ENCODE data around the gene SDSL.

Gene SDSL

DNA sequence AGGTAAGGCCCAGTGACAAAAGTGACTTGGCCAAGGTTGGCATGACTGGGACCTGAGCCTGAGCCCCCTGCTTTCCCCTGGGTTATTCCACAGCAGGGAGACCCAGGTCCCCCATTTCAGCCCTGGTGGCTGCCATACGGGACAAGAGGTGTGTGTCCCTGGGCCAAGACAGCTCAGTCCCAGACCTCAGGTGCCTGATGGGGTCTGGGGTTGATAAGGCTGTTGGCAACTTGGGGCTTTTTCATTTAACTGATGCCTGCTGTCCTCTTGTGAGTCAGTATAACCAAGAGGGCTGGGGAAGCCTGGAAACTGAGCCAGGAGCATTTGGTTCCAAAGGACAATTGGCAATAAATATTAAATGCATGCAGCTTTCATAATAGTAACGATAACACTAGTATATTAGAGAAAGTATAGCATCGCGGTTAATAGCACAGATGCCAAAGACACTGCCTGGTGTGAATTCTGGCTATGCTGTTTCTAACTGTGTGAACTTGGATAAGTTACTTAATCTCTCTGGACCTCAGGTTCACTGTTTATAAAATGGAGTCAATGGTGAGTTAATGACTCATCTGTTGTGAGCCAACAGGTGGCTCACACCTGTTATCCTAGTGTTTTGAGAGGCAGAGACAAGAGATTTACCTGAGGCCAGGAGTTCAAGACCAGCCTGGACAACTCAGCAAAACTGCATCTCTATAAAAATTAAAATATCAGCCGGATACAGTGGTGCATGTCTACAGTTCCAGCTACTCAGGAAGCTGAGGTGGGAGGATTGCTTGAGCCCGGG, 898 bp downstream of the SDSL start:
- no peak for DNase-seq

DNA sequence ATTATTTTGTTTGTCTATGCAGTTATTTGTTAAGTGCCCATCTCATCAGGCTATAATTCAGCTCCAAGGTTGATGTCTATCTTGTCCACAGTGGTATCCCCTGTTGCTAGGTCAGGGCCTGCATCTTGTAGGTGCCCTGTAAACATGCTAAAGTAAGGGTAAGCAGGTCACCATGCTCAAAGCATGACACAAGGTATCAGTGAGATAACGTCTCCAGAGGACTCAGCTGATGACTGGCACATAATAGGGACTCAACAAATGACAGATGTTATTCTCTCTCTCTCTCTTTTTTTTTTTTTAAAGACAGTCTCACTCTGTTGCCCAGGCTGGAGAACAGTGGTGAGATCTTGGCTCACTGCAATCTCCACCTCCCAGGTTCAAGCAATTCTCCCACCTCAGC, 2.3 kb downstream of the SDSL start:
- no peak for DNase-seq

DNA sequence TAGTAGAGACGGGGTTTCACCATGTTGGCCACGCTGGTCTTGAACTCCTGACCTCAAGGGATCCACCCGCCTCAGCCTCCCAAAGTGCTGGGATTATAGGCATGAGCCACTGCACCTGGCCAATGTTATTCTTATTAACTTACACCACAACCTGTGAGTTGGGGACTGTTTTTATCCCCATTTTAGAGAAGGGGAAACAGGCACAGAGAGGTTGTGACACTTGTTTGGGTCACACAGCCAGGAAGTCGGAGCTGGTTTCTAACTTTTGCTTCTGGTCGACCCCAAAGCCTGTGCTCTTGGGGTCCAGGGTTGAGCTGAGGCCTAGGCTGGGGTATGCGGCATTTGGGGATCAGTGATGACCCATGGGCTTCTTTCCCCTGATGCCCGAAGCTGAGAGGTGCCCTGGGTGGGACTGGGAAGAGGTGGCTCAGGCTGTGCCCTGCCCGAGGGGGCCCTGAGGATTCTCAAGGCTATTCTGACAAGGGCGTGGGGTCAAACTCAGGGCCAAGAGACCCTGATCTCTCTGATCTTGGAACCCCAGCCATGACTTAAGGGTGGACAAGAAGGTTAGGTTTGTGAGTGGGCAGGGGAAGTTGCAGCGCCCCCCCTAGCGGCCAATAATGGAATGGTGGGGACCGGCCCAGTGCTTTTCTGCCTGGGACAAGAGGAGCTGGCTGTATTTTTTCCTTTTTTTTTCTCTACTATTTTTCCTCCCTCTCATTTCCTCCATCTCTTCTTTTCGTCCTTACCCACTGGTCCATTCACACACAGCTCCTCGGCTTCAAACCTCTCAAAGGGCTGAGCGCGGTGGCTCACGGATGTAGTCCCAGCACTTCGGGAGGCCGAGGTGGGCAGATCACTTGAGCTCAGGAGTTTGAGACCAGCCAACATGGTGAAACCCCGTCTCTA, 3.0 kb downstream of the SDSL start:
- DNase-seq = peak; percentile 62

DNA sequence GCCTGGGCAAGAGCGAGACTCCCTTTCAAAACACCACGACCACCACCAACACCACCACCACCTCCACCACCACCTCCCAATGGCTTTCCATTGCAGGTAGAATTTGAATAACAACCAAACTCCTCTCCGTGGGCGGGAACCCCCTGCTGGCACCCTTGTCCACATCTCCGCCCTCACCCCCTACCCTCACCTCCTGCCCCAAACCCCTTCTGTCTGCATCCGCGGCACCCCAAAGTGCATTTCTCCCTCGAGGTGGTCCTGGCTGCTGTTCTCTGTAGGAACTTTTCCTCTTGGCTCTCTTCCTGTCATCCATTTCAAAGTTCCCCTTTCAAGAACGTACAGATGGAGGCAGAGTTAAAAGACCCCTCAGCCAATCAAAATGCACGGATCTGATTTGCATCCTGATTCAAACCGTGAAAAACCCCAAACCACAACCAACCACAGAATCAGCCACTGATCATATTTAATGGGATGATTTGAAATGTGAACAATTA, 3.8 kb downstream of the SDSL start:
- no peak for DNase-seq

DNA sequence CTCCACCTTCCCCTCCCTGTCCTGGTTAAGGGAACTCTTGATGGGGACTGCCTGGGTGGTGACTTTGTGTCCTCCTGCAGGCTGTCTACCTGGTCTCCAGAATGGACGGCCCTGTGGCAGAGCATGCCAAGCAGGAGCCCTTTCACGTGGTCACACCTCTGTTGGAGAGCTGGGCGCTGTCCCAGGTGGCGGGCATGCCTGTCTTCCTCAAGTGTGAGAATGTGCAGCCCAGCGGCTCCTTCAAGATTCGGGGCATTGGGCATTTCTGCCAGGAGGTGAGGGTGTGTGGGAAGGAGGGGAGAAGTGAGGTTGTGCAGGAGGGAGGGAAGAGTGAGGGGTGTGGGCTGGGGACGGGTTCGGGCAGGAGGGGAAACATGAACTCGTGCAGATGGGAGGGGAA, 5.7 kb downstream of the SDSL start:
- DNase-seq = no peak

DNA sequence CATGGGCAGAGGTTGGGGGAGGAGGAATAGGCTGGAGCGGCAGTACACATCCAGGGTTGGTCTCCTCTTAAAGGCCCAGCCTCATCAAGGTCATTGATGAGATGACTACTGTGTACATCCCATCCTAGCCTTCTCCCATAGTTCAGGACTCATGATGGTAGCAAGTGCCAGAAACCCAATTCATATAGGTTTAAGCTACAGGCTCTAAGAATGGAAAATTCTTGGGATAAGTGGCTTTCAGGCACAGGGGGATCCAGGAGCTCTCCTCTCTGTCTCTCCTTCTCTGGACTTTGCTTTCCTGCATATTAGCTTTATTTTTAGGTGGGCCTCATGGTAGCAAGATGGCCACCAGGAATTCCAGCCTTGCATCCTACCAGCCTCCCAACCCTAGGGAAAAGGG, 6.3 kb downstream of the SDSL start:
- DNase-seq = no peak

DNA sequence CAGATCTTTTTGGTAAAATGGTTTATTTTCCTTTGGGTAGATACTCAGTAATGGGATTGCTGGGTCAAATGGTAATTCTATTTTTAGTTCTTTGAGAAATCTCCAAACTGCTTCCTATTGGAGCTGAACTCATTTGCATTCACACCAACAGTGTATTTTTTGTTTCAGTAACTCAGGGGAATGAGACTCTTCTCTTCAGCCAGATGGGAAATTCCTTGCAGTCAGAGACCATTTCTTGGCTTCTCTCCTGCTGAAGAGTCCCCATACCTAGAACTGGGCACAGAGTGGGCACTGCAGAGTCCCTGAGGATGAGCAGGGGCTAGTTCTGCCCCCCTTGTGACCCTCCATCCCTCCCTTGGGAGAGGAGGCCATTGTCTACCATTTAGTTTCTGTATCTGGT, 10.8 kb downstream of the SDSL start:
- no peak for DNase-seq

DNA sequence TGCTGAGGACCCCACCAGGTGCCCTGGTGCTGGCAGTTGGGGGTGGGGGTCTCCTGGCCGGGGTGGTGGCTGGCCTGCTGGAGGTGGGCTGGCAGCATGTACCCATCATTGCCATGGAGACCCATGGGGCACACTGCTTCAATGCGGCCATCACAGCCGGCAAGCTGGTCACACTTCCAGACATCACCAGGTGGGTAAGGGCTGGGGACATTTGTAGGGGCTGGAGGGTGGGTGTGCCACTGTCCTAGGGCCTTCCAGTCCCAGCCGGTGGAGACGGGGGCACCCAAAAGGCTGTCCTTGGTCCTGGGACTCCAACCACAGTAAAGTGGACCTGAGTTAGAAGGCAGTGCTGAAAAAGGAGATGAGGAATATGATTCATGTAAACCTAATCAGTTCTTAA, 13.2 kb downstream of the SDSL start:
- no peak for DNase-seq

DNA sequence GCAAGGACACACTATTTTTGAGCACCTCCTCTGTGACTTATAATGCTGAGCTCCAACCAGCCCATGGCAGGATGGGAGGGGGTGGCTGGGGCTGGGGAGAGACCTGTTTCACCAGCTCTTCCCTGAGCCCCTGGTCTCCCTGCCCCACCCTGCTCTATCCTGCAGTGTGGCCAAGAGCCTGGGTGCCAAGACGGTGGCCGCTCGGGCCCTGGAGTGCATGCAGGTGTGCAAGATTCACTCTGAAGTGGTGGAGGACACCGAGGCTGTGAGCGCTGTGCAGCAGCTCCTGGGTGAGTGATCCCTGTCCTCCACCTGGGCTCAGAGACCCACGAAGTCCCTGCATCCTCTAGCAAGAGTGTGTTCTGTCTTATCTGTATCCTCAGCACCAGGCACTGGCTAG, 14.4 kb downstream of the SDSL start:
- no peak for DNase-seq

DNA sequence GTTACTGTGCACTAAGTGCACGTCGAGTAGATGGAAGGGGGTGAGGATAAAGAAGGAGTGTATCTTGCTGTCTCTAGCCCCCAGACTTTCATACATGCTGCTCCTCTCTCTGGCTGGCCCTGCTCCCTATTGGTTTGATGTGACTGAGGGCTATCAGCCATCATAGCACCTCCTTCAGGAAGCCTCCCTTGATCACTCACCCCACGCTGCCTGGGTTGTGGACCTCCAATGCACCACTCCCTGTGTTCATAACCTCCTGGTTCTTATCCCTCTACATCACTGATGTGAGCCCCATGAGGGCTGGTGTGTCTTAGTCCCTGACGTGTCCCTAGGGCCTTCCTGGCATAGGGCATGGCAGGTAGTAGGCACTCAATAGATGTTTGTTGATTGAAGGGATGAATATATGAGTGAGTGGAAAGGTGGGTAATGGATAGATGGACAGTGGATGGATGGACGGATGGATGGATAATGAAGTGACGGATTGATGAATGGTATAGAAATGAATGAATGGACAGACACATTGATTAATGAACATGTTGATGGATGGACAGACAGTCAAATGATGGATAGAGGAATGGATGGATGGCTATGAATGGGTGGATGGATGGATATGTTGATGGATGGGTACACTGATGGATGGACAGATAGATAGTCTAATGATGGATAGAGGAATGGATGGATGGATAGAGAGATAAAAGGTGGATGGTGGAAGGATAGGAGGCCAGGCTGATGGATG, 15.0 kb downstream of the SDSL start:
- no peak for DNase-seq

DNA sequence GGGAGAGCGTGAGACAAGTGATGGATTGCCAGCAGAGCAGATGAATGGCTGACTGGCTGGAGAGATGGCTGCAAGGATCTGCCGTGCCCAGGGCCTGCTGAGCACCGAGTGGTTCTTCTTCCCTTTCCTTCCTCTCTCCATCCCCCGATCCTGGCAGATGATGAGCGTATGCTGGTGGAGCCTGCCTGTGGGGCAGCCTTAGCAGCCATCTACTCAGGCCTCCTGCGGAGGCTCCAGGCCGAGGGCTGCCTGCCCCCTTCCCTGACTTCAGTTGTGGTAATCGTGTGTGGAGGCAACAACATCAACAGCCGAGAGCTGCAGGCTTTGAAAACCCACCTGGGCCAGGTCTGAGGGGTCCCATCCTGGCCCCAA, 15.5 kb downstream of the SDSL start:
- no peak for DNase-seq

DNA sequence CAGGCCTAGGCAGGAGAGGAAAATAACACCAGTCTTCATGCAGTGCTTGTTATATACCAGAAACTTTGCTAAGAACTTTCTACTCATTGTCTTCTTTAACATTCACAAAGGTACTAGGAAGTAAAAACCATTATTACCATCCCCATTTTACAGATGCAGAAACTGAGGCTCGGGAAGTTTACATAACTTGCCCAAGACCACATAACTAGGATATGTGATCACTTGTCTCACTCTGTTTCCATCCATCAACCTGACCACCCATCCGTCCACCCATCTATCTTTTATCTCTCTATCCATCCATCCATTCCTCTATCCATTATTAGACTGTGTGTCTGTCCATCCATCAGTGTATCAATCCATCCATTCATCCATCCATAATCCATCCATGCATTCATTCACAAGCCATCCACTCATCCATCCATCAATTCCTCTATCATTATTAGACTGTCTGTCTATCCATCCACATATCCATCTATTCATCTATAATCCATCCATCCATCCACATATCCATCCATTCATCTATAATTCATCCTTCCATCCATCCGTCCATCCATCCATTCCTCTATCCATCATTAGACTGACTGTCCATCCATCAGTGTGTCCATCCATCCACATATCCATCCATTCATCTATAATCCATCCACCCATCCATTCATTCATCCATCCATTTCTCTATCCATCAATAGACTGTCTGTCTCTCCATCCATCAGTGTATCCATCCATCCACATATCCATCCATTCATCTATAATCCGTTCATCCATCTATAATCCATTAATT, 16.5 kb downstream of the SDSL start:
- no peak for DNase-seq

DNA sequence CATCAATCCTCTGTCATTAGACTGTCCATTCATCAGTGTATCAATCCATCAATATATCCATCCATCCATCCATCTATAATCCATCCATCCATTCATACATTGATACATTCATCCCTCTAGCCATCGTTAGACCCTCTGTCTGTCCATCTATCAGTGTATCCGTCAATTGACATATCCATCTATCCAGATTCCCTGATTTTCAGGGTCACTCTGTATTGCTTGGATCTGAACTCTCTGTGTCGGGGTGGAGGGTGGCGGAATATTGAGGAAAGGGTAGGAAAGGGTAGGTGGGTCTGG, 17.1 kb downstream of the SDSL start:
- DNase-seq = no peak

DNA sequence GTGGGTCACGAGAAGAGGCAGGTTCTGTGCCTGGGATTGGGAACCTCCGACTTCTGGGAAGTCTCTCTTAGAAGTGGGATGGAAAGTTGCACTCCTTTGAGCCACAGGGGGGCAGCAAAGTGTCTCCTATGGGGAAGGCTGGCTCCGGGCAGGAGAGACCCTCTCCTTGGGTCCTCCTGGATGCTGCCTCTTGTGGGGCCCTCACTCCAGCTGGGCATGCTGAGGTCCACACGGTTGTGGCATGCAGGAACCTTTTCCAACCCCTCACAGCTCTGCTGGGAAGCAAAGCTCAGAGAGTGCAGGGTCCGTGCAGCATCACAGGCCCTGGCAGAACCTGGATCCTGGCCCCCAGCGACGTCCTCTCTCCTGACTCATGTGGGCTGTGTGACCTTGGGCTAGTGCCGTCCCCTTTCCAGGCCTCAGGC, 17.4 kb downstream of the SDSL start:
- peak; percentile 86 for DNase-seq

DNA sequence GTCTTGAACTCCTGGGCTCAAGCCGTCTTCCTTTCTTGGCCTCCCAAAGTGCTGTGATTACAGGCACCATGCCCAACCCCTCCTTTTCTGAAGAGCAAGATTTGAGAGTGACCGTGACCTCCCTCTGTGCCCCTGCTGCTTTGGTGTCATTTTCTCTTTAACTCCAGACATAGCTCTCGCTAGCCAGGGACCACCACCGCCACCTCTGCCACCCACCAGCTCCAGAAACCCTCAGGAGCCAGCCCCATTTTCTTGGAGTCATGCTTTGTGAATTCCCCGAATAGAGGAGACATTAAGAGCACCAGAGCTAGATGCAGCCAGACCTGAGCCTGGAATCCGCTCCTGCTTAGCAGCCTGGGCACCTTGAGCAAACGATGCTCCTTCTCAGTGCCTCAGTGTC, 18.2 kb downstream of the SDSL start:
- DNase-seq = no peak

DNA sequence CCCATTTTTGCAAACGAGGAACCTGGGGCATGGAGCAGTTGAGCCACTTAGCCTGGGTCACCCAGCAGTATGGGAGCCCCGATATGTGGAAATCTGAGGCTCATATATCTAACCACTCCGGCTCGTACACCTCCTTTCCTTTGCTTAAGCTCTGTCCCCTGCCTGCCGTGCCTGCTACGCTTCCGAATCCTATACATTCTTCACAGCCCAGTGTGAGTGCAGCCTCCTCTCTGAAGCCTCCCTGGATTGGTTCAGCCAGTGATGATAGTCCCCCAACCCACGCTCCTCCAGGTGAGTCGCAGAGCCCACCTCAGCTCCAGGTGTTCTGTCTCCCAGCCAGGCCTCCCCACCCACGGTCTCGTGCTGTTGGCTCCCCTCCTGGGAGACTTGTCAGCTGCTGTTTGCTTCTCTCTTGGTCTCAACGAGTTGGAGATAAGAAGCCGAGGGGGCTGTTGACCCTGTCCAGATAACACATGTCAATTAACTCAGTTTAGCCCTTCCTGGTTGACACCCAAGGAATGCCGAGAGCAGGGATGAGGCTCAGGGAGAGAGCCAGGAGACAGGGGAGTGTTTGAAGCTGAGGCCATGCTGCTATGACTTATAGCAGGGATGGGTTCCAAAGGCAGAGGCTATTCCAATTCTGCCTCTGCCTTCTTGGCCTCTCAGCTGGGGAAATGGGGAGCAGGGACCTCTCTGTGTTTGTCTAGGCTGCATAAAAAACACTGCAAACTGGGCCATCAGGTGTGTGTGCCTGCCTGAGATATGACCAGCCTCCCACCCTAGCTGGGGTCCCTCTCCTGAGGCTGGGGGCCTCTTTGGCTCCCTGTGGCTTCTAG, 19.0 kb downstream of the SDSL start:
- no peak for DNase-seq

DNA sequence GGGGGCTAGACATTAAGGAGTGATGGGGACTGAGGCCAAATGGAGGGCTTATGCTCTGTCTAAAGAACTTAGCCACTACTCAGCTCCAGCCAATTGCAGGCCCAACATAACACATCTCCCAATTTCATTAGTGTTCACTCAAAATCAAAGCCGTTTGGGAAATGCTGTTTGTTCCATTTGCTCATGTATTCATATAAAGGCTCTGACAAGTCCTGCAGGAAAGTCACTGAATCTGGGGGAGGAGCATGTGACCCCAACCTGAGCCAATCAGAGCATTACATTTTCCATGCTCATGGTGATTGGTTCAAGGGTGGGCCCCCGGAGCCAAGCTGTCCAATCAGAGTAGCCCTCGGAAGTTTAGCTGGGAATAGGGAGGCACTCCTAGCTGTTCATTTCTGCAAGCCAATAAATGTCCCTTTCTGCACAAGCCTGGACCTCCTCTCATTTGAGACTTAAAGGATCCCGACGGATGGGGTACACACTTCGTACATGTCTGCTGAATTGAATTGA, 20.9 kb downstream of the SDSL start:
- no peak for DNase-seq

DNA sequence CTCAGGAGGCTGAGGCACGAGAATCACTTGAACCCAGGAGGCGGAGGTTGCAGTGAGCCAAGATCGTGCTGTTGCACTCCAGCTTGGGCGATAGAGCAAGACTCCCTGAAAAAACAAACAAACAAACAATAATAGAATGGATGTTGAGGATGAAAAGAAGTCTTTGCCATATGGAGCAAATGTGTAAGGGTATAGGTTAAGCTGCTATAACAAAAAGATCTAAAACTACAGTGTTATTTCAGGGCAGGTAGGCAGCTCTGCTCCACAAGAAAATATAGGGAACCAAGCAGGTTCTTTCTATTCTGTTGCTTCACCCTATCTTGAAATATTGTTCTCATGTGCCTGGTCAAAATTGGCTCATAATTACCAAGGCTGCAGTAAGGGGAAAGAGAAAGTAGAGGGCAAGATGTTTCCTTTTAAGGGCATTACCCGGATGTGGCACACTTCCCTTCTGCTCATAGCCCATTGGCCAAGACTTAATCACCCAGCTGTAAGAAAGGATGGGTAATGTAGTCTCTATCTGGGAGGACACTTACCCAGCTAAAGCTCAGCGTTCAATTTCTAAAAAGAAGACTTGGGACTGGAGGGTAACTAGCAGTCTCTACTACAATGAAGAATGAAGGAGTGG, 23.5 kb downstream of the SDSL start:
- DNase-seq = no peak

DNA sequence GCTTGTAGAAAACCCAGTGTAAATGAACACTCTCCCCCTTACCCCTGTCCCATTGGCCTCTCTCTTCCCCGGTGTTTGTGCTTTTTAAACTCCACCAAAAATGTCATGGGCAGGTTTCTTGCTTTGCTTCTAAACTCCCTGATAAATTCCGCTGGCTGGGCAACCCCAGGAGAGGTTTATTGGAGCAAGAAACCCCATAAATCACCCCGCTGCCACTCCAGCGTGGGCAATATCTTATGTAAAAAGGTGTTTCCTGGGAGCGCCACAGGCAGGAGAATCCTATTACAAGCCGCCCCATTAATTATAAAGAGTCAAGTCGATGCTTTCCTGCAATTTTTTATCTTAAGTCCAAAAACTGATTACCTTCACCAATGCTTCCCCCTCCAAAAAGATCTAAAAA, 26.7 kb downstream of the SDSL start:
- DNase-seq = no peak

DNA sequence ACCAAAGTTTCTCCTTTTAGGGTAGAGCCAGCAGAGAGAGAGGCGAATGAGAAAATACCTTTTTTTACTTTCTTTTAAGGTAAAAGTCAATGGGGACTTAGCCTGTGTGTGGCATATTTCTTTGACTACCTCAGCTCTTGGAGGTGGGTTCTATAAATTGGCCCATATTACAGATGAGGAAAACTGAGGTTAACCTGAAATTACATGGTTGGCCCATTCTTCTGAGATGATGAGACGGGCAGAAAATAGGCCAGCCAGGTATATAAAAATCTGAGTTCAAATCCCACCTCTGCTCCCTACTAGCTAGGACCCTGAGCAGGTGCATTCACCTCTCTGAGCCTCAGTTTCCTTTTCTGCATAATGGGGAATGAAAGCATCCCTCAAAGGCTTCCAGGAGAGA, 27.1 kb downstream of the SDSL start:
- no peak for DNase-seq

DNA sequence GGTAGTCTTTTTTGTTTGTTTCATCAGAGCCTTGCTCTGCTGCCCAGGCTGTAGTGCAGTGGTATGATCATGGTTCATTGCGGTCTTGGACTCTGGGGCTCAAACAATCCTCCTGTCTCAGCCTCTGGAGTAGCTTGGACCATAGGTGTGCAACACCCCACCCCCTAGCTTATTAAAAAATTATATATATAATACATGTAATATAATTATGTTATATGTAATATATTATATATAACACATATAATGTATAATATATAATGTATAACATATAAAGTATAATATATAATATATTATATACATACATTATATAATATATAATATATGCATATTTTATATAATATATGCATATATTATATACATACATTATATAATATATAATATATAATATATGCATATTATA, 27.7 kb downstream of the SDSL start:
- DNase-seq = no peak
